Esophagus squamous epithelium (tissue), 4 donors: ENCODE results near the gene EGFR.

ENCODE experiments used
- CTCF ChIP-seq, 6 experiments: fragments of 450-650 bp in 4 of 6; fragments of 200-600 bp in 2 of 6; sonication (generic) in 2 of 6; IDR thresholded peaks; one replicate each; pipeline ENCODE4 v1.5.1; 2016 to 2019; ENCODE audit warnings: antibody characterized with exemption in 6 of 6, mild to moderate bottlenecking in 4 of 6, moderate library complexity in 4 of 6
- POLR2A ChIP-seq, 4 donors: fragments of 450-650 bp; IDR thresholded peaks; one replicate each; pipeline ENCODE4 v1.6.1; 2017; ENCODE audit warnings: antibody characterized with exemption in 4 of 4, mild to moderate bottlenecking in 4 of 4, moderate library complexity in 3 of 4

GRCh38 chr7:55258631-55259030 is 239.8 kb downstream of the EGFR start:
- TF ChIP-seq POLR2A (IDR thresholded peaks at IDR 0.05) (no peak), CTCF (IDR thresholded peaks at IDR 0.05) (no peak)
